GM18526 (cell line): Measurements from ENCODE around the gene ATXN1.

Source experiments
- POLR2A ChIP-seq: IDR thresholded peaks from 3 replicates; pipeline ENCODE4 v1.6.1; 2011; ENCODE audit not compliant: insufficient read length; ENCODE audit errors: extremely low read depth

Gene ATXN1

DNA sequence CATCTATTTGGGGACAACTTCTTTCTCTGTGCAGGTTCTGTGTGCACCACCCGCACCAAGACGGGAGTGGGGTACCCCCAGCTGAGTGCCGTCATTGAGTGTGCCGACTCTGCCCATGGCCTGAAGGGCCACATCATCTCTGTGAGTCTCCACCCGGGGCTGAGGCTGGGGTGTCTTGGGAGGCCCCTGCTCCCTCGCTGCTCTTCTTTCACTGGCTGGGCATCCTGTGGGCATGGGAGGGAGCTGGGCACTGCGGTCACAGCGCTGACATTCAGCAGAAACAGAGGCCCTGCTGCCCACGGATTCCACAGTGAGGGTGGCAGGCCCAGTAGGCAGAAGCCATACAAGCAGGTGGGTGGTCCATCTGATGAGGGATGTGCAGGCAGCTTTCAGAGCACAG lies 482.5 kb downstream of the ATXN1 start:
- no peak for TF ChIP-seq POLR2A

DNA sequence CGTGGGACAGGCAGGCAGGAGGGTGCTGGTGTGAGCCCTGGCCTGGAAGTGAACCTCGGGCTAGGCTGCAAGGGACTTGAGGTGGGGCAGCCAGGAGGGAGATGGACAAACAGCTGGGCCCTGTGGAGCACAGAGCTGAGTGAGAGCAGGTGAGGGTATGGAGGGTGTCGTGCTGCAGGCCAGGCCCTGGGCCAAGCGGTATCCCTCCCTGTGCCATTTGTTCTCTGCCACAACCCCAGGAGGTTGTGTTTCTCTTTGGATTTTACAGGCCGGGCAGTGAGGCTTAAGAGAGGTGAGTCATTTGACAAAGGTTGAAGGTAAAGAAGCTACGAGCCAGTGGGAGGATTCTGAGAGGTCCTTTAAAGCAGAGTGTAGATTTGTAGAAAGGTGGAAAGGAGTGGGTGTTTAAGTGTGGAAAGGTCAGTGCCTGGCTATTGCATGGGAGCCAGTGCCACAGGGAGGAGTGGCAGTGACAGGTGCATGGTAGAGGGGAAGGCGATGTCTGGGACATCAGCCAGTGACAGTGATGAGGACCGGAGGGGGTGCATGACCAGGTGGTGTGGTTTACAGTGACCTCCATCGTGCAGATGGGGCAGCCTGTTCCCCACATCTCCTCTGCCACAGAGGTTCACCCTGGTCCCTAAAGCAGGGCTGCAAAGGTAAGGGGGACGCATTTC lies 483.1 kb downstream of the ATXN1 start:
- no peak for TF ChIP-seq POLR2A

- TF ChIP-seq POLR2A: no peak
Observed at GRCh38 chr6:16277101-16277981, 483.9 kb downstream of the ATXN1 start.

DNA sequence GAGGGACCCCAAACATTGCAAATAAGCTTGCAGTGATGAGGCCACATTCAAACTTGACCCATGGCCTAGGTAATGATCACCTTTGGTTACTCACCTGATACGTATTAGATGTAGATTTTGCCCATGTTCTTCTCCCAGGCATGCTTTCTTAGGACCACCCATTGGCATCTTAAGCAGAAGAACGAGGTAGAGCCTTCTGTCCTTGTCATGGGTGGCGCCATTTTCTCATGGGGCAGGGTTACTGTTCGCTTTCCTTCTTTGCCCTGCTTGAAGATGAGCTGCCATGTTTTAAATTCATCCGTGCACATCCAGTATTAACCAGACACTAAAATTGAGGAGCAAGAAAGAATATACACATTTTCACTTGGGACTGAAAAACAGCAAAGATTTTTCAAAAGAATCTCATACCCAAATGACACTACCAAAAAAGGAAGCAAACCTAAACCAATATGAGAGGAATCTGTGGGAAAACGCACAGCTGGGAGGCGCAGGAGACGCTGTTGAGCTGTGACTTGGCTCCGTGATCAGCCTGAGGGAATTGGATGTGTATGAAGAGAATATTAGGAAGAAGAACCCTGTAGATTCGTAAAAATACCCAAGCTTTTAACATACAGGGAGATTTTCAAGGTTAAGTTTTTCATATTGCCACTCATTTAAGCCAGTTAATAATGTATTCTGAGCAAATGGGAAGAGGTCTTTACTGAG lies 486.2 kb downstream of the ATXN1 start:
- no peak for TF ChIP-seq POLR2A

DNA sequence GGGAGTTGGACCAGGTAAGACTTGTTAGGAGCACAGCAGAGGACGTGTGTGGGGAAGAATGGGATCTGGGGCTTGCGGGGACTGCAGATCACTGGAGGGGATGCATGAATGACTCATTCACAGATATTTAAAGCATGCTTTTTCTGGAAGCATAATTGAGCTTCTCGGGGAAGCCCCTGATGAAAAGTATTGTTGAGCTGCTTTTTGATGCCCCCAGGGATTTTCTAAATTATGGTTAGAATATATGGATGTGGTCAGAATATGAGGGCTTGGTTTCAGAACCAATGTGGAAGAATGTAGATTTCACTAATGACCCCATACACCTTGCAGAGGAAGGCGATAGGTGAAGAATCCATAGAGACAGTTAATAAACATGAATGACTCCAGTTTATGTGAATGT lies 486.8 kb downstream of the ATXN1 start:
- TF ChIP-seq POLR2A: no peak

DNA sequence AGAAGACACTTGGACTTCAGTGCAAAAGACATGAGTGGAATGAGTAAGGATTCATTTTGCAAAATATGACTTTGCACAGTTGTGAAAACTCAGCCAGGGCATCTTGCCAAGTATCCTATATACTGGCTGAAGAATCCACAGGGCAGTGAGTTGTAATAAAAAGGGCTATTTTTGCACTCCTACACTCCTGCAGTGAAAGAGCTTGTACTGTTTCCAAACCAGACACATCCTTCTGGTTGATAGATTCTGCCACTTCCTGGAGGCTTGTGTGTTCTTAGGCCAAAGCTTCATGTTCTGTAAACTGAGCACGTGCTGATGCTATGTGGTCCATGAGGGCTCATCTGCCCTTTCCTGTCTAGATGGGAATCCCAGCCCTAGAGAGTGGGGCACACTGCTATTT lies 488.0 kb downstream of the ATXN1 start:
- no peak for TF ChIP-seq POLR2A

GRCh38 chr6:16272201-16272600 lies 489.1 kb downstream of the ATXN1 start:
- TF ChIP-seq POLR2A: no peak

DNA sequence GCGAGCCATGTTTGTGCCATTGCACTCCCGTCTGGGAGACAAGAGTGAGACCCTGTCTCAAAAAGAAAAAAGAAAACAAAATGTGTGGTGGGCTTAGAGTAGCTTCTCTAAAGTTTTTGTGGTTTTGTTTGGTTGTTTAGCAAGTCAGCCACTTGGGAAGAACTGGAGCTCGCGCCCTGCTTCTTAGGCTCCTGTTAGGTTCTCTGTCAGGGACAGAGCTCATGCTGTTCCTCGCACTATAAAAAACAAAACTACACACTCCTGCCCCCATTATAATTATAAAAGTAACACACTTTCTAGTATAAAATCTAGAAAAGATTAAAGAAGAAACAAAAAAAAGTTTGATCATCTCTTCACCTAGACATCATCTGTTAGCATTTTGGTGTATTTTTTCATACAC lies 489.8 kb downstream of the ATXN1 start:
- no peak for TF ChIP-seq POLR2A

DNA sequence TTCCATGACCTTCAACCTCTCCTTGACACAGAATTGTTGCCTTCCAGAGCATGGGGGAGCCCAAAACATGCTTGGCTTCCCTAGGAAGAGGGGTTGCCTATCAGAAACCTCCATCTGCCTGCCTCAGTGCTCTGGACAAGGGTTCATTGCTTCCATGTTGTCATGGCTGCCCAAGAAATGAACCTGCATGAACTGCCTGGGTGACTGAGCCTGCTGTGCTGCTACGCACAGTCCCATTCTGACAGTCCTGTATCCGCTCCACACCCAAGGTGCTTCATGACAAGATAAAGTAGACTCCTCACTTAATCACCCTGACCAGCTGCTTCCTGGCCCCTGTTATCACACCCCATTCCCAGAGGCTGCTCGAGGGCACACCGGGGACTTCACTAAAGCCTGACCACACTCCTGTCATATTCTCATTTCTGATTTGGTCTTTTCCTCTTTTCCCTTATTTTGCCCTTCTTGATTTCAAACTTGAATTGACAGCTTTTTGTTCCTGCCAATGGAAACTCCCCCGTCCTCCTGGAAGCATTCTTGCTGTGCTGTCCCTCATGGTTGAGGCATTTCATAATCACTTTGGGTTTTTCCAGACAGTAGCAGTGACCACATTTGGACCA lies 491.0 kb downstream of the ATXN1 start:
- TF ChIP-seq POLR2A: no peak

DNA sequence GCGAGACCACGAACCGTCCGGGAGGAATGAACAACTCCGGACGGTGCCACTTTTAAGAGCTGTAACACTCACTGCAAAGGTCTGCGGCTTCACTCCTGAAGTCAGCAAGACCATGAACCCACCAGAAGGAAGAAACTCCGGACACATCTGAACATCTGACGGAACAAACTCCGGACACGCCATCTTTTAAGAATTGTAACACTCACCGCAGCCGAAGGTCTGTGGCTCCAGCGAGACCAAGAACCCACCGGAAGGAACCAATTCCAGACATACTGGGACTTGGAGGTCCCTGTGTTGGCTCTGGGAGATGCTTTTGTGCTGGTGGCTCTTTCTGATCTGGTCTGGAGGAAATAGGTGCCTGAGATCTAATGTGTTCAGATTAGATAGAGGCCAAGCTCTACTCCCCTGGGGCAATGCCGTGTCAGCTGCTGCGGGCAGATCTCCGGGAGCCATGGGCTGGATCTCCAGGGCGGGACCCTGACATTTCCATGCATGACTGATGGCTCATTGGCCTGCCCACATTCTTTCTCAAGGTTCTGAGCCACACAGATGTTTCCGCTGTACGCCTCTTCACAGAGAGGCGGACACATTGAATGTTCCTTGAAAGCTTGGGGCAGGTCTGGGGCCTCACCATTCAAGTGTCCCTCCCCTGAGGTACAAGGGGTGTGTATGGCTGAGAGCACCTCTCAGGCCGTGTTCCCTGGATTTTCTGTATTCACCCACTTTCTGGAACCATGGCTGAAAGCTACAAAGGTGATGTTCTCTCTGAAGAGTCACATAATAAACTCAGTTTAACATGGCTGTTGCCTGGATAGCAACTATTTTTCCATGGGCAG lies 493.6 kb downstream of the ATXN1 start:
- TF ChIP-seq POLR2A: no peak

DNA sequence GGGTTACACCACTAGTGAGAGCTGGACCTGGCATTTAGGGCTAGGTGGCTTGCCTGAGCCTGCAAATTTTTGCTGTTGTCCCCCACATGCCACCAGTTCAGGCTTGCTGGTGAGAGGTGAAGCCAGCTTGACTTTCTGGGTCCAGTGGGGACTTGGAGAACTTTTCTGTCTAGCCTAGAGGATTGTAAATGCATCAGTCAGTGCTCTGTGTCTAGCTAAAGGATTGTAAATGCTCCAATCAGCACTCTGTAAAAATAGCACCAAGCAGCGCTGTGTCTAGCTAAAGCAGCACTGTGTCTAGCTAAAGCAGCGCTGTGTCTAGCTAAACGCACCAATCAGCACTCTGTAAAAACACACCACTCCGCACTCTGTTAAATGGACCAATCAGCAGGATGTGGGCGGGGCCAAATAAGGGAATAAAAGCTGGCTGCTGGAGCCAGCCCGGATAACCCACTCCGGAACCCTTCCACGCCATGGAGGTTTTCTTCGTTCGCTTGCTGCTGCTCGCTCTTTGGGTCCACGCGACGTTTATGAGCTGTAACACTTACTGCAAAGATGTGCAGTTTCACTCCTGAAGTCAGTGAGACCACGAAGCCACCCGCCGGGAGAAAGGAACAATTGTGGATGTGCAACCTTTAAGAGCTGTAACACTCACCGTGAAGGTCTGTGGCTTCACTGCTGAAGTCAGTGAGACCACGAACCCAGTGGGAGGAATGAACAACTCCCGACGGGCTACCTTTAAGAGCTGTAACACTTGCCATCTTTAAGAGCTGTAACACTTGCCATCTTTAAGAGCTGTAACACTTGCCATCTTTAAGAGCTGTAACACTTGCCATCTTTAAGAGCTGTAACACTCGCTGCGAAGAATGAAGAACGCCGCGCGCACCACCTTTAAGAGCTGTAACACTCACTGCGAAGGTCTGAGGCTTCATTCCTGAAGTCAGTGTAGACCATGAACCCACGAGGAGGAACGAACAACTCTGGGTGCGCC lies 495.6 kb downstream of the ATXN1 start:
- no peak for TF ChIP-seq POLR2A

- TF ChIP-seq POLR2A: no peak
Observed at GRCh38 chr6:16264785-16265184, 496.5 kb downstream of the ATXN1 start.

- no peak for TF ChIP-seq POLR2A
Observed at GRCh38 chr6:16258709-16259075, 502.6 kb downstream of the ATXN1 start.
